Measurements from ENCODE around the gene MYO9B. TPM values are rescaled to one million over a fixed set of nuclear protein-coding genes. Genes with fewer than 3 reads are reported as not detected.
"Not testable (repeated sequence)": the region's sequence is repeated elsewhere in the genome, so short reads cannot be mapped to it uniquely, and the experiment has no call there.

Gene MYO9B
- total RNA-seq, 1 donor from 2014 or later: 83.8 TPM

DNA sequence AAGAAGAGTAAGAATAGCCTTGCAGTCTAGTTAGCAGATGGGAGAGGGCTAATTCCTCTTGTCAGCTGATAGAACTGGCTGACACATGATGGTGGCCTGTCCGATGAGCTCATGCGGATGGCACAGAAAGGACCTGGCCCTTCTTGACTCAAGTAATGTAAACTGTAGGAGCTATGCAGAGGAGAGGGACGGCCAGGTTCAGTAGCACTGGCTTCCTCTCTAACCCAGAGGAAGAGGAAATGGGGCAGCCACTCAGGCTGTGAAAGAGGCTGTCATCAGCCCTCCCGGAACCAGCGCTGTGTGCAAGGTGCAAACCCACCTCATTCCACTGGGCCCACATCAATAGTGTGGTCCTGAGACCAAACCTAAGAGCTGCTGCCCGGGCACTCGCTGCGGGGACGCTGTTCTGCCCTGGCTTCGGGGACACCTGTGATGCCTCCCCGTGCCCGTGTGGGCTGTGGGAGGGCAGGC, 108.8 kb downstream of the MYO9B start:
- no peak for TF ChIP-seq CTCF (conservative IDR thresholded peaks at IDR 0.05)
- peak overlapping the region; percentile 61 for H3K27ac Mint-ChIP-seq
- peaks cover 5% of the 10 kb centered on the region for H3K4me1 Mint-ChIP-seq (ENCODE audit: unreplicated experiment)
- no peaks in the 10 kb centered on the region for H3K27me3 Mint-ChIP-seq
- H3K9me3 Mint-ChIP-seq: no peaks in the 10 kb centered on the region
- no peak for DNase-seq (ENCODE audit: extremely low spot score, unreplicated experiment)
- H3K36me3 Mint-ChIP-seq: peaks cover 6% of the 10 kb centered on the region
- H3K4me3 Mint-ChIP-seq: no peak overlapping the region

GRCh38 chr19:17185590-17185989, 110.0 kb downstream of the MYO9B start:
- no peak overlapping the region for H3K4me3 Mint-ChIP-seq
- H3K4me1 Mint-ChIP-seq (ENCODE audit: unreplicated experiment): peaks cover 5% of the 10 kb centered on the region
- no peak overlapping the region for H3K27ac Mint-ChIP-seq
- no peaks in the 10 kb centered on the region for H3K9me3 Mint-ChIP-seq
- peaks cover 6% of the 10 kb centered on the region for H3K36me3 Mint-ChIP-seq
- no peak for DNase-seq (ENCODE audit: extremely low spot score, unreplicated experiment)
- no peaks in the 10 kb centered on the region for H3K27me3 Mint-ChIP-seq
- TF ChIP-seq CTCF (conservative IDR thresholded peaks at IDR 0.05): no peak

DNA sequence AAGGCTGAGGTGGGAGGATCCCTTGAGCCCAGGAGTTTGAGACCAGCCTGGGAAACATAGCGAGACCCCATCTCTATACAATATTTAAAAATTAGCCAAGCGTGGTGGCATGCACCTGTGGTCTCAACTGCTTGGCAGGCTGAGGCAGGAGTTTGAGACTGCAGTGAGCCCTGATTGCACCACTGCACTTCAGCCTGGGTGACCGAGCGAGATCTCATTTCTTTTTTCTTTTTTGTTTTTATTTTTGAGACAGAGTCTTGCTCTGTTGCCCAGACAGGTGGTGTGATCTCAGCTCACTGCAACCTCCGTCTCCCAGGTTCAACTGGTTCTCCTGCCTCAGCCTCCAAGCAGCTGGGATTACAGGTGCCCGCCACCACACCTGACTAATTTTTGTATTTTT, 116.2 kb downstream of the MYO9B start:
- H3K36me3 Mint-ChIP-seq: peaks cover 12% of the 10 kb centered on the region
- not testable (repeated sequence) for H3K9me3 Mint-ChIP-seq; DNase-seq (ENCODE audit: extremely low spot score, unreplicated experiment); H3K27ac Mint-ChIP-seq; H3K4me3 Mint-ChIP-seq; H3K4me1 Mint-ChIP-seq (ENCODE audit: unreplicated experiment); H3K27me3 Mint-ChIP-seq

DNA sequence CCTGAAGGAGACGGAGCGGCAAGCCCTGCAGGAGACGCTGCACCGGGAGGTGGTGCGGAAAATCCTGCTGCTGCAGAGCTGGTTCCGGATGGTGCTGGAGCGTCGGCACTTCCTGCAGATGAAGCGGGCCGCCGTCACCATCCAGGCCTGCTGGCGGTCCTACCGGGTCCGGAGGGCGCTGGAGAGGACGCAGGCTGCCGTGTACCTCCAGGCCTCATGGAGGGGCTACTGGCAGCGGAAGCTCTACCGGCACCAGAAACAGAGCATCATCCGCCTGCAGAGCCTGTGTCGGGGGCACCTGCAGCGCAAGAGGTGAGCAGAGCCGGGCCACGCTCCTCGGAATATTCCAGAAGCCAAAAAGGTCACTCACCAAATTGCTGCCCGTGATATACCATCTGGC, 117.2 kb downstream of the MYO9B start:
- no peak overlapping the region for H3K4me3 Mint-ChIP-seq
- no peaks in the 10 kb centered on the region for H3K9me3 Mint-ChIP-seq
- no peaks in the 10 kb centered on the region for H3K4me1 Mint-ChIP-seq (ENCODE audit: unreplicated experiment)
- no peaks in the 10 kb centered on the region for H3K27me3 Mint-ChIP-seq
- TF ChIP-seq CTCF (conservative IDR thresholded peaks at IDR 0.05): no peak
- peaks cover 15% of the 10 kb centered on the region for H3K36me3 Mint-ChIP-seq
- no peak for DNase-seq (ENCODE audit: extremely low spot score, unreplicated experiment)
- no peak overlapping the region for H3K27ac Mint-ChIP-seq

GRCh38 chr19:17194608-17195007, 119.0 kb downstream of the MYO9B start:
- H3K27ac Mint-ChIP-seq: no peak overlapping the region
- no peak overlapping the region for H3K4me3 Mint-ChIP-seq
- H3K36me3 Mint-ChIP-seq: peaks cover 21% of the 10 kb centered on the region
- H3K4me1 Mint-ChIP-seq (ENCODE audit: unreplicated experiment): no peaks in the 10 kb centered on the region
- TF ChIP-seq CTCF (conservative IDR thresholded peaks at IDR 0.05): no peak
- no peak for DNase-seq (ENCODE audit: extremely low spot score, unreplicated experiment)
- no peaks in the 10 kb centered on the region for H3K9me3 Mint-ChIP-seq
- H3K27me3 Mint-ChIP-seq: no peaks in the 10 kb centered on the region

DNA sequence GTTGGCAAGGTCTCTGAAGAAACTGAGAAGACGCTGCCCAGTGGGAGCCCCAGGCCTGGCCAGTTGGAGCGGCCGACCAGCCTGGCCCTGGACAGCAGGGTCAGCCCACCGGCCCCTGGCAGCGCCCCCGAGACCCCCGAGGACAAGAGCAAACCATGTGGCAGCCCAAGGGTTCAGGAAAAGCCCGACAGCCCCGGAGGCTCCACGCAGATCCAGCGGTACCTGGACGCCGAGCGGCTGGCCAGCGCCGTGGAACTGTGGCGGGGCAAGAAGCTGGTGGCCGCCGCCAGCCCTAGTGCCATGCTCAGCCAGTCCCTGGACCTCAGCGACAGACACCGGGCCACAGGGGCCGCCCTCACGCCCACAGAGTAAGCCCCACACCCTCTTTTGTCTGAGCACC, 119.5 kb downstream of the MYO9B start:
- H3K27me3 Mint-ChIP-seq: no peaks in the 10 kb centered on the region
- no peak overlapping the region for H3K4me3 Mint-ChIP-seq
- H3K36me3 Mint-ChIP-seq: peaks cover 21% of the 10 kb centered on the region
- no peak for TF ChIP-seq CTCF (conservative IDR thresholded peaks at IDR 0.05)
- no peak overlapping the region for H3K27ac Mint-ChIP-seq
- no peaks in the 10 kb centered on the region for H3K9me3 Mint-ChIP-seq
- DNase-seq (ENCODE audit: extremely low spot score, unreplicated experiment): no peak
- no peaks in the 10 kb centered on the region for H3K4me1 Mint-ChIP-seq (ENCODE audit: unreplicated experiment)

Measured in type B pancreatic cell (in vitro differentiated cells).